Thyroid gland (tissue), 4 donors: ENCODE measurements around the gene TNRC18. TPM values are rescaled to one million over a fixed set of nuclear protein-coding genes. Genes with fewer than 3 reads are reported as not detected.

Experiments used
- DNase-seq, 2 donors: peaks; one replicate each; pipeline ENCODE4 v3.0.0-alpha.2; 2019
- H3K27ac ChIP-seq, 3 donors: fragments of 200-600 bp; sonication (generic); 1 replicate in 2 of 3; 2 replicates in 1 of 3; pipeline ENCODE4 v1.5.1; 2016 to 2019; ENCODE audit warnings: mild to moderate bottlenecking in 1 of 3, moderate library complexity in 1 of 3
- H3K27me3 ChIP-seq: fragments of 200-600 bp; sonication (generic); one replicate; pipeline ENCODE4 v1.5.1; 2019
- H3K36me3 ChIP-seq, 2 donors: fragments of 200-600 bp; sonication (generic); one replicate each; pipeline ENCODE4 v1.5.1; 2016 to 2019
- H3K4me1 ChIP-seq, 2 donors: fragments of 200-600 bp; sonication (generic); one replicate each; pipeline ENCODE4 v1.5.1; 2017 to 2019
- H3K4me3 ChIP-seq, 3 donors: fragments of 200-600 bp; sonication (generic); replicated peaks in 1 of 3; 1 replicate in 2 of 3; 2 replicates in 1 of 3; pipeline ENCODE4 v1.5.1; 2016; ENCODE audit warnings: mild to moderate bottlenecking in 1 of 3
- H3K9me3 ChIP-seq: fragments of 200-600 bp; sonication (generic); one replicate; pipeline ENCODE4 v1.5.1; 2017
- POLR2A ChIP-seq, 2 donors: fragments of 450-650 bp; IDR thresholded peaks; one replicate each; pipeline ENCODE4 v1.6.1; 2017; ENCODE audit warnings: antibody characterized with exemption in 2 of 2, mild to moderate bottlenecking in 2 of 2, moderate library complexity in 1 of 2
- WGBS, 2 donors: methylation state at CpG; one replicate each; pipeline ENCODE4 v1.1.5; 2017; 5-methylcytosine and 5-hydroxymethylcytosine counted together
- intact Hi-C: fragments of 100-400 bp; cut with DNase I; formaldehyde crosslinking; loops from one replicate; pipeline ENCODE4 v1.15.1; 2023
- total RNA-seq, 4 donors: library from RNA; depleted of rRNA; stranded (reverse); fragments of >200 nt; gene quantifications; one replicate each; pipeline ENCODE4 v1.2.3, GENCODE V29; 2016
- TF ChIP-seq, protein P1 (sequence below), 6 experiments: fragments of 200-600 bp in 3 of 6; fragments of 450-650 bp in 3 of 6; sonication (generic) in 3 of 6; IDR thresholded peaks; one replicate each; pipeline ENCODE4 v1.5.1; 2016 to 2019; ENCODE audit warnings: antibody characterized with exemption in 6 of 6, mild to moderate bottlenecking in 2 of 6, inconsistent platforms in 1 of 6, moderate library complexity in 1 of 6

Gene TNRC18
- total RNA-seq, 4 donors from 2014 or later: 47.0 to 173 (median 94.8) TPM

DNA sequence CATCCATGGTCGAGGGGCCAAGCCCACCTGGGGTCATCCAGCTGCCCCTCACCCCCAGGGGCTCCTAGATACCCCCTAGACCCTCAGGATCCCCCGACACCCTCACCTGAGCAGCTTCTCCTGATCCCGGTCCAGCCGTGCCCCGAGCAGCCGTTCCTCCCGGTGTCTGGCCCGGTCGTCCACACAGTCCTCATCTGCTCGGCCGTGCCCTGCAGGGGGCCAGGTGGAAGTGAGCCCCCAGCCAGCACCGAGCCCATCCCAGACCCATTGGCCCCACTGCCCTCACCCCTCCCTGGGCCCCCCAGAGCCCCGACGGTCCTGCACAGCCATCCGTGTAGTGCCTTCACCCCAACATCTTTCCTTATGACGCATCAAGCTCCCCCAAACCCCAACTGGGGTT lies 45.8 kb downstream of the TNRC18 start:
- Histone ChIP-seq H3K36me3 (peaks cover 35 to 40% of the 10 kb centered on the region in 2 donors), H3K9me3 (no peaks in the 10 kb centered on the region), H3K27ac (no peak overlapping the region), H3K4me3 (no peak overlapping the region), H3K27me3 (no peaks in the 10 kb centered on the region), H3K4me1 (peaks cover 8 to 25% of the 10 kb centered on the region in 2 donors)
- TF ChIP-seq, protein P1, sequence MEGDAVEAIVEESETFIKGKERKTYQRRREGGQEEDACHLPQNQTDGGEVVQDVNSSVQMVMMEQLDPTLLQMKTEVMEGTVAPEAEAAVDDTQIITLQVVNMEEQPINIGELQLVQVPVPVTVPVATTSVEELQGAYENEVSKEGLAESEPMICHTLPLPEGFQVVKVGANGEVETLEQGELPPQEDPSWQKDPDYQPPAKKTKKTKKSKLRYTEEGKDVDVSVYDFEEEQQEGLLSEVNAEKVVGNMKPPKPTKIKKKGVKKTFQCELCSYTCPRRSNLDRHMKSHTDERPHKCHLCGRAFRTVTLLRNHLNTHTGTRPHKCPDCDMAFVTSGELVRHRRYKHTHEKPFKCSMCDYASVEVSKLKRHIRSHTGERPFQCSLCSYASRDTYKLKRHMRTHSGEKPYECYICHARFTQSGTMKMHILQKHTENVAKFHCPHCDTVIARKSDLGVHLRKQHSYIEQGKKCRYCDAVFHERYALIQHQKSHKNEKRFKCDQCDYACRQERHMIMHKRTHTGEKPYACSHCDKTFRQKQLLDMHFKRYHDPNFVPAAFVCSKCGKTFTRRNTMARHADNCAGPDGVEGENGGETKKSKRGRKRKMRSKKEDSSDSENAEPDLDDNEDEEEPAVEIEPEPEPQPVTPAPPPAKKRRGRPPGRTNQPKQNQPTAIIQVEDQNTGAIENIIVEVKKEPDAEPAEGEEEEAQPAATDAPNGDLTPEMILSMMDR (IDR thresholded peaks at IDR 0.05): no peak
- no peak for TF ChIP-seq POLR2A (IDR thresholded peaks at IDR 0.05)
- intact Hi-C loops: no loop called here
- 93 to 95% methylated on average over 11 to 14 of the region's 16 CpGs for WGBS, 2 donors
- no peak for DNase-seq

DNA sequence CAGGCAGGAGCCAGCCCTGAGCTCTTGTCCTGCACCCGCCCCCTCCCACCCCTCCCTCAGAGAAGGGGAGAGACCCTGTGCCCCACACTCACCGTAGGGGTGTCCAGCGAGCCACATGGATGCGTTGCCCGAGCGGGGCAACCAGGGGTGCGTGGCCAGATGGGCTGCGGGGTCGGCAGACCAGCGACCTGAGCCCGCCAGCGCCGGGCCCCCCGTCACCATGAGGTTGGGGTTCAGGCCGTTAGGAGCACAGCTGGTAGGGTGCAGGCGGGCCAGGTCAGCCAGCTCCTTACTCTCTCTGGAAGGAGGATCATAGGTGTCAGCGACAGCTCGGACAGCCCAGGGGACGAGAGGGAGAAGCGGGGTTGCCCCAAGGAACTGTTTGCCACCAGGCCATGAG lies 46.4 kb downstream of the TNRC18 start:
- Histone ChIP-seq H3K9me3 (no peaks in the 10 kb centered on the region), H3K27me3 (no peaks in the 10 kb centered on the region), H3K27ac (no peak overlapping the region), H3K4me1 (peaks cover 3 to 20% of the 10 kb centered on the region in 2 donors), H3K36me3 (peaks cover 37 to 40% of the 10 kb centered on the region in 2 donors), H3K4me3 (no peak overlapping the region)
- TF ChIP-seq POLR2A (IDR thresholded peaks at IDR 0.05): no peak
- TF ChIP-seq, protein P1 (IDR thresholded peaks at IDR 0.05): no peak
- 100% methylated on average over 1 of the region's 20 CpGs; no CpG with 5 or more reads in 1 of the 2 donors for WGBS, 2 donors
- DNase-seq: no peak
- intact Hi-C loops: no loop called here

DNA sequence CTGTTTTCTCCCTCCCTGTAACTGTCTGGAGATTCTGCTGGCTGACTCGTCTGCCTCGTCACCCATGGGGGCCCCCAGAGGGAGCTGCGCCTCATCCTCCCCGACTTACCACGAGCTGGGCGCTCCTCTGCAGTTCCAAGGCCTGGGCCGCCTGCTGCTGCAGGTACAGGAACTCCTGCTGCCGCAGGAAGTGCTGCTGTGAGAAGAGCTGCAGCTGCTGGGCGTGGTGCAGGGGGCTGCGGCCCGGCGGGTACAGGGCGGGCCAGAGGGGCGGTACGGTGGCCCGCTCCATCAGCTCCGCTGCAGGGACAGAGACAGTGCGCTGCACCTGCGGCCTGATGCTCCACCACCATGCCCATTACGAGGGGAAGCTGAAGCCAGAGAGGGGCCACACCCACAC lies 47.7 kb downstream of the TNRC18 start:
- H3K4me1 ChIP-seq: peaks cover 0 to 7% of the 10 kb centered on the region in 2 donors
- intact Hi-C loops: no loop called here

DNA sequence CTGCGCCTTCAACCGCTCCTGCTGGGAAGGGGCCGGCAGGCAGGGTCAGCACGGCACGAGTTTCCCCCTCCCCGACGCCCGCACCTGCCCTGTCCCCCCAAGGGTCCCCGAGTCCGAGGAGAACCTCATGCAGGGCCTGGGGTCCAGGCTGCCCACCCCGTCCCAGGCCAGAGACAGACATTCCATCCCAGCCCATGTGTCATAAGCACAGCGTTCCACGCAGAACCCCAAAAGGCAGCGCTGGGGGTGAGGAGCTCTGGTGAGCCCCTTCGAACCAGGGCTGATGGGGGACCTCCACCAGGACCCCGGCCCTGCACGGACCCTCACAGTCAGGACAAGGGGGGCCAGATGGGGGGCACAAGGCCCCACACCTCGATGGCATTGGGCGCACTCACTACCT lies 49.2 kb downstream of the TNRC18 start:
- no peak for TF ChIP-seq POLR2A (IDR thresholded peaks at IDR 0.05)
- TF ChIP-seq, protein P1 (IDR thresholded peaks at IDR 0.05): no peak
- DNase-seq: no peak
- Histone ChIP-seq H3K27ac (no peak overlapping the region), H3K9me3 (no peaks in the 10 kb centered on the region), H3K4me3 (no peak overlapping the region), H3K36me3 (peaks cover 57 to 61% of the 10 kb centered on the region in 2 donors), H3K4me1 (no peaks in the 10 kb centered on the region), H3K27me3 (no peaks in the 10 kb centered on the region)
- 94 to 95% methylated on average over 10 to 16 of the region's 19 CpGs for WGBS, 2 donors
- intact Hi-C loops: no loop called here

More for the DNA sequence above, 47.7 kb downstream of the TNRC18 start:
- DNase-seq: no peak
- Histone ChIP-seq H3K4me3 (no peak overlapping the region), H3K36me3 (peaks cover 47% of the 10 kb centered on the region in 2 donors), H3K9me3 (no peaks in the 10 kb centered on the region), H3K27ac (no peak overlapping the region), H3K27me3 (no peaks in the 10 kb centered on the region)
- 90 to 96% methylated on average over 8 to 9 of the region's 20 CpGs for WGBS, 2 donors
- TF ChIP-seq POLR2A (IDR thresholded peaks at IDR 0.05): no peak
- TF ChIP-seq, protein P1 (IDR thresholded peaks at IDR 0.05): no peak

DNA sequence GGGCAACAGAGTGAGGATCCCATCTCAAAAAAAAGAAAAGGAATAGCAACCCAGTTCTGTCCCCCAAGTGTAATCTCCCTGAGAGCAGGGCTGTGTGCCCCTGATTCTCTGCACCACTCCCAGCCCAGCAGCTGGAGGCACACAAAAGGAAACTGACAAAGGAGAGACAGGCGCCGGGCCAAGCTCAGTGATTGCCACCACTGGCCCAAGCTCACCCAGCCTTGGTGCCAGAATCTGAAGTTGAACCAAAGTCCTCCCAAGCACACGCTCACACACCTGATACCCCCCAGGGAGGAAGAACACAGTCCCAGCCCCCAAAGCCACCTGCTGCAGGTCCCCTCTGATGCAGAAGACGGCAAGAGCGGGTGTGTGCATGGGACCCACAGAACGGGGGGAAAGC lies 50.3 kb downstream of the TNRC18 start:
- Histone ChIP-seq H3K9me3 (no peaks in the 10 kb centered on the region), H3K27ac (no peak overlapping the region), H3K4me3 (no peak overlapping the region), H3K4me1 (no peaks in the 10 kb centered on the region), H3K36me3 (peaks cover 57 to 61% of the 10 kb centered on the region in 2 donors), H3K27me3 (no peaks in the 10 kb centered on the region)
- no peak for TF ChIP-seq POLR2A (IDR thresholded peaks at IDR 0.05)
- TF ChIP-seq, protein P1 (IDR thresholded peaks at IDR 0.05): no peak
- intact Hi-C loops: no loop called here
- DNase-seq: no peak
- 89 to 93% methylated on average over 5 to 6 of the region's 6 CpGs for WGBS, 2 donors
